HEK293 (cell line): ENCODE results near the gene CDC14A.

Experiments used
- CTCF ChIA-PET: fragments of 350-600 bp; formaldehyde crosslinking; extraction: SDS; loops from one replicate; lab custom pipeline; 2021; ENCODE audit warnings: antibody characterized with exemption; lab: Yijun Ruan, JAX
- POLR2A ChIA-PET: fragments of 300-600 bp; formaldehyde crosslinking; extraction: SDS; loops from one replicate; lab custom pipeline; 2020; ENCODE audit warnings: antibody characterized with exemption, inconsistent platforms; lab: Yijun Ruan, JAX
- H3K27ac ChIP-seq: fragments of 200-500 bp; sonication (Bioruptor generic); 2 replicates; pipeline ENCODE4 v1.5.1; 2014; ENCODE audit warnings: low read depth, low read length, control low read depth, inconsistent platforms; ENCODE audit errors: extremely low read depth
- H3K36me3 ChIP-seq, 2 experiments: fragments of 200-500 bp in 1 of 2; sonication (Bioruptor generic) in 1 of 2; 1 replicate in 1 of 2; 2 replicates in 1 of 2; pipeline ENCODE4 v1.5.1; 2014 to 2017; ENCODE audit warnings: inconsistent platforms in 2 of 2, low read length in 2 of 2; ENCODE audit not compliant: control insufficient read depth in 2 of 2, insufficient read depth in 1 of 2
- H3K4me1 ChIP-seq: fragments of 200-500 bp; sonication (Bioruptor generic); 2 replicates; pipeline ENCODE4 v1.5.1; 2014; ENCODE audit warnings: mild to moderate bottlenecking, low read length, inconsistent platforms; ENCODE audit not compliant: control insufficient read depth, insufficient read depth
- H3K4me3 ChIP-seq: 2 replicates; pipeline ENCODE4 v1.5.1; 2011; ENCODE audit warnings: low read depth, mild to moderate bottlenecking, control low read depth, low read length, moderate library complexity
- H3K9me3 ChIP-seq: fragments of 200-500 bp; sonication (Bioruptor generic); 2 replicates; pipeline ENCODE4 v1.5.1; 2014; ENCODE audit warnings: low read depth, low read length, inconsistent platforms; ENCODE audit not compliant: control insufficient read depth, insufficient read depth
- GLI2 ChIP-seq: fragments of 450-650 bp; formaldehyde crosslinking; IDR thresholded peaks from 2 replicates; pipeline ENCODE4; 2017; ENCODE audit warnings: missing biosample characterization, missing genetic modification characterization, low read depth, borderline replicate concordance
- HOXA7 ChIP-seq: sonication (generic); formaldehyde crosslinking; IDR thresholded peaks from 2 replicates; pipeline ENCODE4 v1.8.1; 2022; ENCODE audit warnings: missing genetic modification reagents, borderline replicate concordance
- IKZF3 ChIP-seq: fragments of 450-650 bp; IDR thresholded peaks from 2 replicates; pipeline ENCODE4 v1.5.0; 2018; ENCODE audit warnings: missing biosample characterization, mild to moderate bottlenecking, missing genetic modification characterization, moderate library complexity
- KLF10 ChIP-seq: fragments of 450-650 bp; IDR thresholded peaks from 2 replicates; pipeline ENCODE4 v1.5.1; 2018; ENCODE audit warnings: missing biosample characterization, mild to moderate bottlenecking, missing genetic modification characterization
- KLF16 ChIP-seq: fragments of 450-650 bp; formaldehyde crosslinking; IDR thresholded peaks from 2 replicates; pipeline ENCODE4 v1.5.1; 2017; ENCODE audit warnings: missing biosample characterization, missing genetic modification characterization
- MYNN ChIP-seq: fragments of 450-650 bp; formaldehyde crosslinking; IDR thresholded peaks from 2 replicates; pipeline ENCODE4 v1.5.1; 2016; ENCODE audit warnings: missing biosample characterization, missing genetic modification characterization, borderline replicate concordance
- PRDM6 ChIP-seq: fragments of 450-650 bp; formaldehyde crosslinking; IDR thresholded peaks from 2 replicates; pipeline ENCODE4 v1.5.1; 2017; ENCODE audit warnings: missing biosample characterization, missing genetic modification characterization
- REST ChIP-seq: fragments of 450-650 bp; formaldehyde crosslinking; IDR thresholded peaks from 2 replicates; pipeline ENCODE4 v1.5.1; 2016; ENCODE audit warnings: missing biosample characterization, missing genetic modification characterization
- SP2 ChIP-seq: fragments of 450-650 bp; formaldehyde crosslinking; IDR thresholded peaks from 2 replicates; pipeline ENCODE4 v1.5.1; 2016; ENCODE audit warnings: missing biosample characterization, missing genetic modification characterization
- WT1 ChIP-seq: fragments of 450-650 bp; formaldehyde crosslinking; IDR thresholded peaks from 2 replicates; pipeline ENCODE4 v1.5.1; 2016; ENCODE audit warnings: missing biosample characterization, missing genetic modification characterization
- ZBTB6 ChIP-seq: fragments of 450-650 bp; formaldehyde crosslinking; IDR thresholded peaks from 2 replicates; pipeline ENCODE4 v1.5.1; 2017; ENCODE audit warnings: missing biosample characterization, missing genetic modification characterization
- ZBTB8A ChIP-seq: fragments of 450-650 bp; formaldehyde crosslinking; IDR thresholded peaks from 2 replicates; pipeline ENCODE4 v1.5.1; 2016; ENCODE audit warnings: missing biosample characterization, missing genetic modification characterization
- ZNF112 ChIP-seq: fragments of 450-650 bp; formaldehyde crosslinking; IDR thresholded peaks from 2 replicates; pipeline ENCODE4 v1.5.0; 2017; ENCODE audit warnings: missing biosample characterization, missing genetic modification characterization
- ZNF133 ChIP-seq: fragments of 450-650 bp; formaldehyde crosslinking; IDR thresholded peaks from 2 replicates; pipeline ENCODE4 v1.5.1; 2016; ENCODE audit warnings: missing biosample characterization, missing genetic modification characterization
- ZNF140 ChIP-seq: fragments of 450-650 bp; formaldehyde crosslinking; IDR thresholded peaks from 2 replicates; pipeline ENCODE4 v1.5.1; 2016; ENCODE audit warnings: missing biosample characterization, missing genetic modification characterization
- ZNF23 ChIP-seq: fragments of 450-650 bp; formaldehyde crosslinking; IDR thresholded peaks from 2 replicates; pipeline ENCODE4 v1.5.1; 2016; ENCODE audit warnings: missing biosample characterization, missing genetic modification characterization, borderline replicate concordance
- ZNF24 ChIP-seq: fragments of 450-650 bp; formaldehyde crosslinking; IDR thresholded peaks from 2 replicates; pipeline ENCODE4 v1.5.1; 2016; ENCODE audit warnings: missing biosample characterization, missing genetic modification characterization
- ZNF354C ChIP-seq: fragments of 450-650 bp; formaldehyde crosslinking; IDR thresholded peaks from 2 replicates; pipeline ENCODE4 v1.5.1; 2016; ENCODE audit warnings: missing biosample characterization, missing genetic modification characterization, low read depth, borderline replicate concordance
- ZNF394 ChIP-seq: fragments of 450-650 bp; formaldehyde crosslinking; IDR thresholded peaks from 2 replicates; pipeline ENCODE4 v1.5.1; 2016; ENCODE audit warnings: missing biosample characterization, missing genetic modification characterization, mild to moderate bottlenecking, moderate library complexity, borderline replicate concordance
- ZNF426 ChIP-seq: fragments of 450-650 bp; formaldehyde crosslinking; IDR thresholded peaks from 2 replicates; pipeline ENCODE4 v1.5.1; 2017; ENCODE audit warnings: missing biosample characterization, missing genetic modification characterization, mild to moderate bottlenecking, inconsistent platforms, moderate library complexity
- ZNF433 ChIP-seq: fragments of 450-650 bp; formaldehyde crosslinking; IDR thresholded peaks from 2 replicates; pipeline ENCODE4 v1.5.1; 2016; ENCODE audit warnings: missing biosample characterization, missing genetic modification characterization, low read depth
- ZNF488 ChIP-seq: fragments of 450-650 bp; formaldehyde crosslinking; IDR thresholded peaks from 2 replicates; pipeline ENCODE4 v1.5.1; 2016; ENCODE audit warnings: missing biosample characterization, missing genetic modification characterization
- ZNF514 ChIP-seq: fragments of 450-650 bp; formaldehyde crosslinking; IDR thresholded peaks from 2 replicates; pipeline ENCODE4 v1.5.1; 2016; ENCODE audit warnings: missing biosample characterization, missing genetic modification characterization
- ZNF544 ChIP-seq: fragments of 450-650 bp; formaldehyde crosslinking; IDR thresholded peaks from 2 replicates; pipeline ENCODE4 v1.5.0; 2017; ENCODE audit warnings: missing biosample characterization, missing genetic modification characterization
- ZNF571 ChIP-seq: fragments of 450-650 bp; formaldehyde crosslinking; IDR thresholded peaks from 2 replicates; pipeline ENCODE4 v1.5.0; 2017; ENCODE audit warnings: missing biosample characterization, missing genetic modification characterization
- ZNF660 ChIP-seq: fragments of 450-650 bp; IDR thresholded peaks from 2 replicates; pipeline ENCODE4 v1.5.1; 2018; ENCODE audit warnings: missing biosample characterization, mild to moderate bottlenecking, missing genetic modification characterization
- ZNF830 ChIP-seq: fragments of 450-650 bp; IDR thresholded peaks from 2 replicates; pipeline ENCODE4 v1.5.0; 2018; ENCODE audit warnings: missing biosample characterization, missing genetic modification characterization, low read depth, mild to moderate bottlenecking, moderate library complexity

CDC14A gene

GRCh38 chr1:100530880-100531487, 178.7 kb downstream of the CDC14A start:
- no peak overlapping the region for H3K27ac ChIP-seq
- no peaks in the 10 kb centered on the region for H3K4me1 ChIP-seq
- TF ChIP-seq ZNF544 (tag by site-specific recombination) (no peak), ZNF112 (no peak), ZNF571 (tag by site-specific recombination) (no peak), ZNF514 (no peak), ZBTB8A (tag by site-specific recombination) (no peak), ZNF23 (tag by site-specific recombination) (no peak), ZNF488 (tag by site-specific recombination) (no peak), MYNN (tag by site-specific recombination) (no peak), ZNF24 (tag by site-specific recombination) (no peak)
- ChIA-PET POLR2A (no interaction called here), CTCF (no interaction called here)
- no peak overlapping the region for H3K4me3 ChIP-seq
- H3K9me3 ChIP-seq: no peaks in the 10 kb centered on the region
- no peaks in the 10 kb centered on the region for H3K36me3 ChIP-seq

GRCh38 chr1:100532645-100533044, 180.3 kb downstream of the CDC14A start:
- POLR2A ChIA-PET: no interaction called here
- CTCF ChIA-PET: interaction anchor here (0.6 kb wide), 1 partner anchor 39 kb away, joined by 3 read pairs; no protein-coding TSS in a partner anchor
- no peaks in the 10 kb centered on the region for H3K9me3 ChIP-seq
- no peaks in the 10 kb centered on the region for H3K36me3 ChIP-seq
- H3K4me3 ChIP-seq: no peak overlapping the region
- TF ChIP-seq PRDM6 (tag by site-specific recombination) (no peak), WT1 (tag by site-specific recombination) (no peak), ZBTB6 (no peak), IKZF3 (tag by site-specific recombination) (no peak), ZNF830 (tag by site-specific recombination) (no peak), ZNF133 (tag by site-specific recombination) (no peak), ZNF140 (tag by site-specific recombination) (no peak), ZNF660 (tag by site-specific recombination) (no peak), ZNF112 (no peak), ZNF426 (tag by site-specific recombination) (no peak), KLF10 (tag by site-specific recombination) (no peak), KLF16 (tag by site-specific recombination) (no peak), ZNF433 (tag by site-specific recombination) (no peak), ZNF354C (tag by site-specific recombination) (no peak), REST (tag by site-specific recombination) (no peak), ZNF394 (tag by site-specific recombination) (no peak), HOXA7 (CRISPR knock-in tag) (no peak), GLI2 (no peak), SP2 (tag by site-specific recombination) (no peak)
- TF ChIP-seq, all 188 proteins: peak for 0
- no peak overlapping the region for H3K27ac ChIP-seq
- no peaks in the 10 kb centered on the region for H3K4me1 ChIP-seq
